SK-N-SH (cell line): Measurements from ENCODE around the gene PPME1. TPM values are rescaled to one million over a fixed set of nuclear protein-coding genes. Genes with fewer than 3 reads are reported as not detected.
A peak's percentile ranks its signal among the peaks of the same experiment; 100 is the strongest.

ENCODE experiments used
- CTCF ChIA-PET: fragments of 300-600, 350-600 bp; formaldehyde crosslinking; extraction: SDS; loops from one replicate; lab custom pipeline; 2021; lab: Yijun Ruan, JAX
- POLR2A ChIA-PET: fragments of 350-600 bp; sonication (Branson Sonifier 250); formaldehyde crosslinking; extraction: SDS; loops from one replicate; lab custom pipeline; 2020; ENCODE audit warnings: antibody characterized with exemption, inconsistent platforms; lab: Yijun Ruan, JAX
- DNase-seq: peaks from one replicate; pipeline ENCODE4 v3.0.0; 2012
- H2AFZ ChIP-seq: fragments of 200-600 bp; sonication (generic); 2 replicates; pipeline ENCODE4 v1.8.1; 2016; ENCODE audit warnings: antibody characterized with exemption, mild to moderate bottlenecking, low read depth
- H3F3A ChIP-seq: fragments of 200-600 bp; sonication (generic); replicated peaks from 2 replicates; pipeline ENCODE3; 2016; ENCODE audit warnings: antibody characterized with exemption, mild to moderate bottlenecking; ENCODE audit not compliant: insufficient read depth
- H3K27ac ChIP-seq, 2 experiments: fragments of 200-500 bp in 1 of 2; fragments of 200-600 bp in 1 of 2; sonication (Bioruptor generic) in 1 of 2; sonication (generic), shearing (Covaris generic) in 1 of 2; 2 replicates each; pipeline versions ENCODE4 v1.5.1 to v1.6.1; 2014 to 2016; ENCODE audit warnings: low read depth in 2 of 2, inconsistent platforms in 1 of 2, low read length in 1 of 2, mild to moderate bottlenecking in 1 of 2, mixed read lengths in 1 of 2
- H3K27me3 ChIP-seq: fragments of 200-600 bp; sonication (generic), shearing (Covaris generic); 2 replicates; pipeline ENCODE4 v1.6.1; 2016; ENCODE audit warnings: mixed run types; ENCODE audit not compliant: insufficient read depth
- H3K36me3 ChIP-seq, 2 experiments: fragments of 200-500 bp in 1 of 2; fragments of 200-600 bp in 1 of 2; sonication (Bioruptor generic) in 1 of 2; sonication (generic) in 1 of 2; replicated peaks in 1 of 2; 2 replicates each; pipeline versions ENCODE3 to v1.5.1; 2014 to 2016; ENCODE audit warnings: low read length in 1 of 2, mild to moderate bottlenecking in 1 of 2; ENCODE audit not compliant: insufficient read depth in 2 of 2, control insufficient read depth in 1 of 2
- H3K4me1 ChIP-seq, 2 experiments: fragments of 200-500 bp in 1 of 2; fragments of 200-600 bp in 1 of 2; sonication (Bioruptor generic) in 1 of 2; sonication (generic), shearing (Covaris generic) in 1 of 2; 2 replicates each; pipeline versions ENCODE4 v1.5.1 to v1.6.1; 2014 to 2016; ENCODE audit warnings: low read depth in 1 of 2, low read length in 1 of 2, mixed run types in 1 of 2; ENCODE audit not compliant: insufficient read depth in 2 of 2, control insufficient read depth in 1 of 2
- H3K4me2 ChIP-seq: fragments of 200-600 bp; sonication (generic), shearing (Covaris generic); 2 replicates; pipeline ENCODE4 v1.6.1; 2017; ENCODE audit warnings: mixed run types
- H3K4me3 ChIP-seq, 2 experiments: fragments of 200-500 bp in 1 of 2; fragments of 200-600 bp in 1 of 2; sonication (Bioruptor generic) in 1 of 2; sonication (generic), shearing (Covaris generic) in 1 of 2; 2 replicates each; pipeline versions ENCODE4 v1.5.1 to v1.8.1; 2014 to 2016; ENCODE audit warnings: low read depth in 2 of 2, inconsistent platforms in 1 of 2, low read length in 1 of 2, mild to moderate bottlenecking in 1 of 2, mixed read lengths in 1 of 2, moderate library complexity in 1 of 2
- H3K79me2 ChIP-seq: fragments of 200-600 bp; sonication (generic); 2 replicates; pipeline ENCODE4 v1.8.1; 2017; ENCODE audit warnings: mild to moderate bottlenecking; ENCODE audit not compliant: insufficient read depth
- H3K9ac ChIP-seq: fragments of 200-600 bp; sonication (generic); 2 replicates; pipeline ENCODE4 v1.6.1; 2017; ENCODE audit warnings: mixed run types
- H3K9me2 ChIP-seq: fragments of 200-600 bp; sonication (generic); 2 replicates; pipeline ENCODE4 v1.6.1; 2017; ENCODE audit warnings: mixed run types
- H3K9me3 ChIP-seq: fragments of 200-600 bp; sonication (generic); 2 replicates; pipeline ENCODE4 v1.6.1; 2017; ENCODE audit warnings: mixed run types, mild to moderate bottlenecking, moderate library complexity
- H4K20me1 ChIP-seq: fragments of 200-600 bp; sonication (generic); 2 replicates; pipeline ENCODE4 v1.6.1; 2017; ENCODE audit warnings: mild to moderate bottlenecking, mixed run types; ENCODE audit not compliant: insufficient read depth
- EP300 ChIP-seq, 2 experiments: IDR thresholded peaks; 2 replicates each; pipeline versions ENCODE4 v1.4.0 to v1.6.1; 2012; ENCODE audit warnings: borderline replicate concordance in 1 of 2, low read depth in 1 of 2, low read length in 1 of 2
- GABPA ChIP-seq: IDR thresholded peaks from 2 replicates; pipeline ENCODE4 v1.4.0; 2012; ENCODE audit warnings: low read depth, mild to moderate bottlenecking
- GATA2 ChIP-seq: sonication (generic); formaldehyde crosslinking; IDR thresholded peaks from 2 replicates; pipeline ENCODE4 v1.5.0; 2020; ENCODE audit warnings: mild to moderate bottlenecking, missing genetic modification reagents
- JUND ChIP-seq: IDR thresholded peaks from 2 replicates; pipeline ENCODE4 v1.4.0; 2012
- MXI1 ChIP-seq: IDR thresholded peaks from 2 replicates; pipeline ENCODE4 v1.6.1; 2012; ENCODE audit warnings: mild to moderate bottlenecking, low read depth, low read length, improper control_type of control experiment
- NRF1 ChIP-seq: IDR thresholded peaks from 2 replicates; pipeline ENCODE4 v1.6.1; 2012; ENCODE audit warnings: low read depth, mild to moderate bottlenecking, low read length
- POLR2AphosphoS5 ChIP-seq: IDR thresholded peaks from 2 replicates; pipeline ENCODE4 v1.6.1; 2012; ENCODE audit warnings: low read depth, low read length
- RCOR1 ChIP-seq: fragments of 150-350 bp; IDR thresholded peaks from 2 replicates; pipeline ENCODE4 v1.6.1; 2017; ENCODE audit warnings: antibody characterized with exemption, low read length
- RXRA ChIP-seq: IDR thresholded peaks from 2 replicates; pipeline ENCODE4 v1.4.0; 2012; ENCODE audit warnings: low read depth, mild to moderate bottlenecking, borderline replicate concordance
- SMC3 ChIP-seq: IDR thresholded peaks from 2 replicates; pipeline ENCODE4 v1.6.1; 2012; ENCODE audit warnings: low read depth, low read length, improper control_type of control experiment
- TAF1 ChIP-seq: IDR thresholded peaks from 2 replicates; pipeline ENCODE4 v1.6.1; 2012; ENCODE audit warnings: low read depth, mild to moderate bottlenecking, low read length, moderate library complexity, borderline replicate concordance
- TEAD4 ChIP-seq: IDR thresholded peaks from 2 replicates; pipeline ENCODE4 v1.4.0; 2012; ENCODE audit warnings: mild to moderate bottlenecking, borderline replicate concordance; ENCODE audit not compliant: insufficient read depth
- YY1 ChIP-seq: IDR thresholded peaks from 2 replicates; pipeline ENCODE4 v1.4.0; 2012; ENCODE audit warnings: low read depth, mild to moderate bottlenecking
- WGBS: methylation state at CpG from one replicate; pipeline ENCODE4 v1.1.6; 2017; ENCODE audit warnings: low lambda C conversion rate; 5-methylcytosine and 5-hydroxymethylcytosine counted together
- polyA plus RNA-seq, 3 experiments: library from polyadenylated mRNA; depleted of rRNA; stranded (reverse); fragments of >200 nt; gene quantifications; 2 replicates each; pipeline ENCODE4 v1.2.3, GENCODE V29; 2012

PPME1 gene
- polyA plus RNA-seq, 1 of the 3 experiments (the other 2 are of a cell fraction): 107 TPM

DNA sequence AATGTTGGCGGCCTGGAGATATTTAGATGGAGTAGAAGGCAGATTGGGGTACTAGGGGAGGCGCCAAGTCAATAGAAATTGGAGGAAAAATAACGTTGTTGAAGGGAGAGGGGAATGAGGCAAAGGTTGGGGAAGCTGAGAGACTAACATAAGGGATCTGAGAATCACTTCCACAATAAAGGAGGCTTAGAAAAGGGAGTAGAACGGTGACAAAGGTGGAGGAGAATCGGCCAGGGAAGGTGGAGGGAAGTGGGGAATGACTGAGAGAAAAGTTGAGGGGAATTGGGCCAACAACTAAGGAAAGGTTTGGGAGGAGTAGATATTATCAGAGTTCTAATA, 510 bp downstream of the PPME1 start:
- WGBS: 4% methylated on average over 5 of the region's 5 CpGs
- POLR2A ChIA-PET: interaction anchor here (0.6 to 1.5 kb wide), 4 partner anchors 16 to 275 kb away, joined by 3 to 4 read pairs (median 4); partner anchors contain the start of gene UCP2
- H3K9ac ChIP-seq: peak overlapping the region; percentile 92

DNA sequence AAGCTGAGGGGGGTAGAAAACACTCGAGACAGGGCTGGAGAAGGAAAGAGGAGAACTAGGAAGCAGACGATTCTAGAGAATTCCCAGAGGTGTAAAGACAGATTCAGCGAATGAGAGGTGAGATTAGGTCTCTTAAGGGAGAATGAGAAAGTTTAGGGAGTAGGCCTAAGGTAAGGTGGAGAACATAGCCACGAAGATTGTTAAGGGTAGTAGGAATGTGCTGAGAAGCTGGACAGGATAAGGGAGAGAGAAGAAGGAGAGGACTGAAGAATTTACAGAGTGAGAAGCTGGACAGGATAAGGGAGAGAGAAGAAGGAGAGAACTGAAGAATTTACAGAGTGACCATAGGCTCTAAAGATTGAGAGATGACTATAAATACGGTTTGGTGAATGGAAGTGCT, 908 bp downstream of the PPME1 start:
- H3K36me3 ChIP-seq: peaks cover 13 to 26% of the 10 kb centered on the region in 2 experiments
- H3K9ac ChIP-seq: peak overlapping the region; percentile 92
- no peaks in the 10 kb centered on the region for H3K9me2 ChIP-seq
- no peaks in the 10 kb centered on the region for H4K20me1 ChIP-seq
- H3K4me1 ChIP-seq: peaks cover 12 to 18% of the 10 kb centered on the region in 2 experiments; a peak in 3 of 4 replicates
- no peaks in the 10 kb centered on the region for H3K27me3 ChIP-seq
- H2AFZ ChIP-seq: peak overlapping the region; percentile 94; the same call in 1 of the 2 replicates
- peak overlapping the region; percentile 90 to 95 for H3K4me3 ChIP-seq
- WGBS: 5% methylated on average over 5 of the region's 5 CpGs
- peaks cover 90% of the 10 kb centered on the region for H3K79me2 ChIP-seq
- H3K4me2 ChIP-seq: peak overlapping the region; percentile 93
- peaks cover 11% of the 10 kb centered on the region for H3F3A ChIP-seq
- TF ChIP-seq JUND: no peak
- no peak for TF ChIP-seq TAF1
- TF ChIP-seq NRF1: no peak
- no peak for TF ChIP-seq SMC3
- no peak for TF ChIP-seq YY1
- no peak for TF ChIP-seq RXRA
- CTCF ChIA-PET: interaction anchor here (1.5 kb wide), 2 partner anchors 12 to 207 kb away, joined by 3 read pairs; no protein-coding TSS in a partner anchor
- no peak for DNase-seq
- POLR2A ChIA-PET: interaction anchor here (0.6 kb wide), 1 partner anchor 16 kb away, joined by 3 read pairs; no protein-coding TSS in a partner anchor
- no peaks in the 10 kb centered on the region for H3K9me3 ChIP-seq
- H3K27ac ChIP-seq: peak overlapping the region; percentile 16 to 86; a peak in 3 of 4 replicates

More for the DNA sequence above, 510 bp downstream of the PPME1 start:
- Histone ChIP-seq H3K4me2 (peak overlapping the region; percentile 93), H3K27ac (peak overlapping the region; percentile 86), H3K9me3 (no peaks in the 10 kb centered on the region), H3K27me3 (no peaks in the 10 kb centered on the region), H4K20me1 (no peaks in the 10 kb centered on the region), H3K4me3 (peak overlapping the region; percentile 90 to 95), H3K9me2 (no peaks in the 10 kb centered on the region), H3K79me2 (peaks cover 90% of the 10 kb centered on the region), H2AFZ (peak overlapping the region; percentile 94), H3K4me1 (peaks cover 12 to 18% of the 10 kb centered on the region in 2 experiments; a peak in 3 of 4 replicates), H3K36me3 (peaks cover 16 to 30% of the 10 kb centered on the region in 2 experiments), H3F3A (peaks cover 11% of the 10 kb centered on the region)
- CTCF ChIA-PET: interaction anchor here (1.5 kb wide), 1 partner anchor 207 kb away, joined by 3 read pairs; no protein-coding TSS in a partner anchor
- no peak for TF ChIP-seq MXI1
- 0 out of 2 replicates have a peak, but pooled peaks have one; percentile 18 for TF ChIP-seq GATA2 (CRISPR knock-in tag)
- no peak for DNase-seq

DNA sequence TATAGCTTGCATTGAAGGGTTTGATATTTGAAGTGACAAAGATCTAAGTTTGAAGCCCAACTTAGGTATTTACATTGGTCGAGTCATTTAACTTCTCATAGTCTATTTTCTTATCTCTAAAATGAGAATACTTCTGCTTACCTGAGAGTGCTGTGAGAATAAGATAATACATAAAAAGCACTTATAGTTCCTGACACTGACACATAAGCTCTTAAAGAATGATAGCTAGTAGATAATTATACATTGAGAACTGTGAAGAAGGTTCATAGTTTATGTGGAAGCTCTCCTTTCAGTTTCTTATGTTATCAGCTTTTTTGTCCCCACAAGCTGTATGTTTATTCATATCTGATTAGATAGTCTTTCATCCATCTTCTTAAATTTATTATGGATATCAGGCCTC, 4.8 kb downstream of the PPME1 start:
- DNase-seq: no peak
- TF ChIP-seq YY1 (no peak), SMC3 (no peak), GABPA (no peak), POLR2AphosphoS5 (no peak), JUND (no peak), EP300 (IDR thresholded peaks at IDR 0.05; ENCODE audit: borderline replicate concordance in 1 of 2, low read depth in 1 of 2, low read length in 1 of 2) (no peak), RCOR1 (no peak), TEAD4 (no peak)
- no peak overlapping the region for H2AFZ ChIP-seq
- H3K9me3 ChIP-seq: no peaks in the 10 kb centered on the region
- ChIA-PET CTCF (no interaction called here), POLR2A (no interaction called here)
- H3K27ac ChIP-seq: no peak overlapping the region
- 87% methylated on average over 1 of the region's 1 CpG for WGBS
- H3K27me3 ChIP-seq: no peaks in the 10 kb centered on the region
- no peak overlapping the region for H3K4me2 ChIP-seq
- peaks cover 10% of the 10 kb centered on the region for H3F3A ChIP-seq
- peaks cover 95% of the 10 kb centered on the region for H3K79me2 ChIP-seq
- H4K20me1 ChIP-seq: peaks cover 21% of the 10 kb centered on the region
- no peak overlapping the region for H3K9ac ChIP-seq
- H3K4me3 ChIP-seq: no peak overlapping the region
- H3K9me2 ChIP-seq: no peaks in the 10 kb centered on the region
- peaks cover 9 to 11% of the 10 kb centered on the region in 2 experiments for H3K36me3 ChIP-seq
- peaks cover 5 to 13% of the 10 kb centered on the region in 2 experiments; a peak in 3 of 4 replicates for H3K4me1 ChIP-seq
